Natural killer cell treated with Interleukin-12 subunit alpha and Interleukin-12 subunit beta and Interleukin-15 and Interleukin-18, amount 100 ng/mL, for 72 hours (primary cell): ENCODE data around the gene ARID1A. TPM values are rescaled to one million over a fixed set of nuclear protein-coding genes. Genes with fewer than 3 reads are reported as not detected.
"Not testable (repeated sequence)": the region's sequence is repeated elsewhere in the genome, so short reads cannot be mapped to it uniquely, and the experiment has no call there.

Source experiments
- ATAC-seq, 2 donors: fragments of 150-1000 bp; cut with Tn5 transposase in 1 of 2; sonication (Bioruptor Pico), chemical (Tn5 transposase) in 1 of 2; 2 replicates each; pipeline ENCODE4 v1.10.0; 2021
- DNase-seq: peaks from one replicate; pipeline ENCODE4 v3.0.0; 2022; ENCODE audit warnings: low spot score
- H3K27ac Mint-ChIP-seq, 2 donors: 1 replicate in 1 of 2; 2 replicates in 1 of 2; pipeline ENCODE4 v1.8.0; 2022; ENCODE audit warnings: mixed read lengths in 2 of 2, mild to moderate bottlenecking in 1 of 2, moderate library complexity in 1 of 2
- H3K27me3 Mint-ChIP-seq, 2 donors: 1 replicate in 1 of 2; 2 replicates in 1 of 2; pipeline ENCODE4 v1.8.0; 2022; ENCODE audit warnings: mixed read lengths in 2 of 2
- H3K36me3 Mint-ChIP-seq: one replicate; pipeline ENCODE4 v1.8.0; 2022; ENCODE audit warnings: mixed read lengths
- H3K4me1 Mint-ChIP-seq, 2 donors: 1 replicate in 1 of 2; 2 replicates in 1 of 2; pipeline ENCODE4 v1.8.0; 2022; ENCODE audit warnings: low read depth in 2 of 2, mixed read lengths in 2 of 2, mild to moderate bottlenecking in 1 of 2
- H3K4me3 Mint-ChIP-seq: one replicate; pipeline ENCODE4 v1.8.0; 2022; ENCODE audit warnings: mixed read lengths
- H3K9me3 Mint-ChIP-seq: 2 replicates; pipeline ENCODE4 v1.8.0; 2022; ENCODE audit warnings: mixed read lengths
- total RNA-seq, 2 donors: library from RNA; stranded (reverse); gene quantifications; one replicate each; pipeline ENCODE4 v1.2.3, GENCODE V29; 2022

ARID1A gene
- total RNA-seq, 2 donors from 2014 or later: 132 to 196 TPM

DNA sequence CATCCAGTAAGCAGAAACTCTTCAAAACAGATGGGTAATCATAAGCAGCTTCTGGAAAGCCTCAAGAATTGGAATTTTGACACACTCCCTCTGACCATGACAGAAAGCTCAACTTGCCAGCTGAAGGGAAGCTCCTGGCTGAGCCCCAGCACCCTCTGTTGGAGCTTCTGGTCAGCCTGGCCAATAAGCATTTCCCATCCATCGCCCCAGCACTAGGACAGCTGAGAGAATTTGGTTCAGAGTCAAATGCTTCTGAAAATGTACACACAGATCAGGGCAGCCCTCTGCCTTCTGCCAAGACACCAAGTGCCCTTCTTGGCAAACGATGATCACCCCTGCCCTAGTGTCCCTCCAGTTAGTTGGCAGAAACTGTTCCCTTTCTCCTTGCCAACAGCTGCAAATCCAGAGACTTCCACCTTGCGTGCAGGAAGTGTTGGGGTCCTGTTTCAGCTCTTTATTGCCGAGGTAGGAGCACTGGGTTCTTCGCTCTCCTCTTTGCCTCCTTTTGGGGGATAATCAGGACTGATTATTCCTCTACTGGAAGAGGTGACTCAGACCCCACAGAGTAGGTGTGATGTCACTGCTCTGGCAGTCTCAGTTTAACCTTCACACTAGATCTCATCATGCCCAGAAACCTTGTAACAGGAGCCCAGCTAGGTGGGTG is 103.8 kb downstream of the ARID1A start:
- peaks cover 15% of the 10 kb centered on the region for H3K36me3 Mint-ChIP-seq
- H3K4me1 Mint-ChIP-seq: peaks cover 35 to 45% of the 10 kb centered on the region in 2 donors
- ATAC-seq: peak; percentile 78 to 80
- no peak for DNase-seq
- H3K27me3 Mint-ChIP-seq: no peaks in the 10 kb centered on the region
- peak overlapping the region; percentile 94 to 98 for H3K27ac Mint-ChIP-seq
- H3K4me3 Mint-ChIP-seq: peak overlapping the region; percentile 77
- H3K9me3 Mint-ChIP-seq: peaks cover 2% of the 10 kb centered on the region

DNA sequence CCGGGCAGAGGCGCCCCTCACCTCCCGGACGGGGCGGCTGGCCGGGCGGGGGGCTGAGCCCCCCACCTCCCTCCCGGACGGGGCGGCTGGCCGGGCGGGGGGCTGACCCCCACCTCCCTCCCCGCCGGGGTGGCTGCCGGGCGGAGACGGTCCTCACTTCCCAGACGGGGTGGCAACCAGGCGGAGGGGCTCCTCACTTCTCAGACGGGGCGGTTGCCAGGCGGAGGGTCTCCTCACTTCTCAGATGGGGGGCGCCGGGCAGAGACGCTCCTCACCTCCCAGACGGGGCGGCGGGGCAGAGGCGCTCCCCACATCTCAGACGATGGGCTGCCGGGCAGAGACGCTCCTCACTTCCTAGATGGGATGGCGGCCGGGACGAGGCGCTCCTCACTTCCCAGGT is 108.1 kb downstream of the ARID1A start:
- not testable (repeated sequence) for H3K36me3 Mint-ChIP-seq, DNase-seq, H3K9me3 Mint-ChIP-seq, H3K27ac Mint-ChIP-seq, ATAC-seq, H3K4me3 Mint-ChIP-seq, H3K27me3 Mint-ChIP-seq
- H3K4me1 Mint-ChIP-seq: peaks cover 36 to 37% of the 10 kb centered on the region in 2 donors

DNA sequence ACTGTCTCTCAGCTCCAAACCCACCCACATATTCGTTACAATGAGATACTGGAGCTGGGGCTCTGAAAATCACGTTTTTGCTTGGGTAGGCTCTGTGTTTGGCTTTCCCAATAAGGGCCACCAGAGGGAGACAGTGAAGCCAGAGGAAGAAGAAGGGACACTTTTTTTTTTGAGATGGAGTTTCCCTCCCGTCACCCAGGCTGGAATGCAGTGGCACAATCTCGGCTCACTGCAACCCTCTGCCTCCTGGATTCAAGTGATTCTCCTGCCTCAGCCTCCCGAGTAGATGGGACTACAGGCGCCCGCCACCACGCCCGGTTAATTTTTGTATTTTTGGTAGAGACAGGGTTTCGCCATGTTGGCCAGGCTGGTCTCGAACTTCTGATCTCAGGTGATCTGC is 114.3 kb downstream of the ARID1A start:
- H3K9me3 Mint-ChIP-seq, H3K36me3 Mint-ChIP-seq, H3K27me3 Mint-ChIP-seq: not testable (repeated sequence)
- peak; percentile 67 to 85 for ATAC-seq
- Mint-ChIP-seq H3K27ac (peak overlapping the region; percentile 69 to 87), H3K4me3 (peak overlapping the region; percentile 57), H3K4me1 (peaks cover 25 to 28% of the 10 kb centered on the region in 2 donors)
- peak; percentile 78 for DNase-seq

- Mint-ChIP-seq H3K36me3 (no peaks in the 10 kb centered on the region), H3K4me3 (peak overlapping the region; percentile 57), H3K9me3 (no peaks in the 10 kb centered on the region), H3K27ac (peak overlapping the region; percentile 69 to 87), H3K4me1 (peaks cover 23 to 24% of the 10 kb centered on the region in 2 donors), H3K27me3 (no peaks in the 10 kb centered on the region)
- DNase-seq (no peak), ATAC-seq (peak; percentile 66 to 75)
Measured at GRCh38 chr1:26811057-26811456, 115.2 kb downstream of the ARID1A start.

GRCh38 chr1:26811708-26812107 is 115.9 kb downstream of the ARID1A start:
- peaks cover 23 to 24% of the 10 kb centered on the region in 2 donors for H3K4me1 Mint-ChIP-seq
- H3K9me3 Mint-ChIP-seq: no peaks in the 10 kb centered on the region
- DNase-seq (no peak), ATAC-seq (peak; percentile 60 to 78)
- peak overlapping the region; percentile 69 to 87 for H3K27ac Mint-ChIP-seq
- H3K36me3 Mint-ChIP-seq: no peaks in the 10 kb centered on the region
- no peaks in the 10 kb centered on the region for H3K27me3 Mint-ChIP-seq
- peak overlapping the region; percentile 57 for H3K4me3 Mint-ChIP-seq

- no peak for ATAC-seq
Measured at GRCh38 chr1:26814377-26814776, 118.6 kb downstream of the ARID1A start.

GRCh38 chr1:26814893-26815292 is 119.1 kb downstream of the ARID1A start:
- Mint-ChIP-seq H3K9me3 (no peaks in the 10 kb centered on the region), H3K36me3 (no peaks in the 10 kb centered on the region), H3K4me3 (no peak overlapping the region), H3K4me1 (peaks cover 20 to 24% of the 10 kb centered on the region in 2 donors), H3K27ac (no peak overlapping the region), H3K27me3 (no peaks in the 10 kb centered on the region)
- DNase-seq (no peak), ATAC-seq (no peak)

More at GRCh38 chr1:26814377-26814776, 118.6 kb downstream of the ARID1A start:
- Mint-ChIP-seq H3K4me3 (no peak overlapping the region), H3K4me1 (peaks cover 20 to 24% of the 10 kb centered on the region in 2 donors), H3K27me3 (no peaks in the 10 kb centered on the region), H3K36me3 (no peaks in the 10 kb centered on the region), H3K9me3 (no peaks in the 10 kb centered on the region), H3K27ac (no peak overlapping the region)
- DNase-seq: no peak

- DNase-seq (no peak), ATAC-seq (peak; percentile 81 to 84)
- Mint-ChIP-seq H3K9me3 (no peaks in the 10 kb centered on the region), H3K4me1 (peaks cover 8 to 13% of the 10 kb centered on the region in 2 donors), H3K27me3 (no peaks in the 10 kb centered on the region), H3K4me3 (peak overlapping the region; percentile 4), H3K36me3 (no peaks in the 10 kb centered on the region), H3K27ac (peak overlapping the region; percentile 14 to 83)
Measured at GRCh38 chr1:26820784-26821269, 125.0 kb downstream of the ARID1A start.

GRCh38 chr1:26822737-26823395 is 127.1 kb downstream of the ARID1A start:
- no peak for DNase-seq
- Mint-ChIP-seq H3K9me3 (no peaks in the 10 kb centered on the region), H3K27ac (peak overlapping the region in 1 of 2 donors; percentile 31), H3K27me3 (no peaks in the 10 kb centered on the region), H3K36me3 (peaks cover 7% of the 10 kb centered on the region), H3K4me3 (no peak overlapping the region), H3K4me1 (peaks cover 15 to 21% of the 10 kb centered on the region in 2 donors)
- ATAC-seq: no peak

DNA sequence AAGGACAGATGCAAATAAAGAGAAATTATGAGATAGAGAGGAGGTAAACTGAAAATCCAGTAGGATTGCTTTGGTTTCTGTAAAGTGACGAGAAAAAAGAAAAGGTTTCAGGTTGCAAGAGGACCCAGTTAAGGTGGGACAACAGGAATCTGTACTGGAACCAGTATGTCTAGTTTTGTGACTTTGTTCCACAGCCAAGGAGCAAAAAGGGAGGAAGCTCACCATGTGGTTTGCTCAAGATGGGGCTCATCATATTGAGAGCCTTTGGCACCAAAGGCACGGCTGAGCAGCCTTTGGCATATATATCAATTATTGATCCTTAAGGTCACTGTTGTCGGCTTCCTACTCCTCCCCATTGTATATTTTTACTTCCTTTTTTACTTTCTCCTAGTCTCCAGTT is 128.9 kb downstream of the ARID1A start:
- Mint-ChIP-seq H3K4me3 (no peak overlapping the region), H3K27me3 (no peaks in the 10 kb centered on the region), H3K4me1 (peaks cover 32 to 37% of the 10 kb centered on the region in 2 donors), H3K36me3 (peaks cover 8% of the 10 kb centered on the region), H3K9me3 (no peaks in the 10 kb centered on the region), H3K27ac (peak overlapping the region in 1 of 2 donors; percentile 86)
- ATAC-seq (no peak), DNase-seq (no peak)

GRCh38 chr1:26826261-26827105 is 130.7 kb downstream of the ARID1A start, which contains the start of gene ZDHHC18:
TSS of gene ZDHHC18 (plus strand) at chr1:26826688. CDS start at chr1:26826805, 117 bp downstream.
- peak within 1 kb of the TSS; percentile 96 for H3K4me3 Mint-ChIP-seq
- no peaks in the 10 kb centered on the region for H3K9me3 Mint-ChIP-seq
- peak within 1 kb of the TSS; percentile 99 for H3K27ac Mint-ChIP-seq
- DNase-seq (peak; percentile 85), ATAC-seq (peak; percentile 93 to 95)
- H3K4me1 Mint-ChIP-seq: peaks cover 38 to 42% of the 10 kb centered on the region in 2 donors
- H3K36me3 Mint-ChIP-seq: peaks cover 12% of the 10 kb centered on the region
- no peaks in the 10 kb centered on the region for H3K27me3 Mint-ChIP-seq

- Mint-ChIP-seq H3K4me3 (peak overlapping the region; percentile 96), H3K27me3 (no peaks in the 10 kb centered on the region), H3K4me1 (peaks cover 43 to 49% of the 10 kb centered on the region in 2 donors), H3K9me3 (no peaks in the 10 kb centered on the region), H3K36me3 (peaks cover 12% of the 10 kb centered on the region), H3K27ac (peak overlapping the region; percentile 99)
- ATAC-seq: no peak
- DNase-seq: no peak
Measured at GRCh38 chr1:26827106-26827604, 131.3 kb downstream of the ARID1A start.

DNA sequence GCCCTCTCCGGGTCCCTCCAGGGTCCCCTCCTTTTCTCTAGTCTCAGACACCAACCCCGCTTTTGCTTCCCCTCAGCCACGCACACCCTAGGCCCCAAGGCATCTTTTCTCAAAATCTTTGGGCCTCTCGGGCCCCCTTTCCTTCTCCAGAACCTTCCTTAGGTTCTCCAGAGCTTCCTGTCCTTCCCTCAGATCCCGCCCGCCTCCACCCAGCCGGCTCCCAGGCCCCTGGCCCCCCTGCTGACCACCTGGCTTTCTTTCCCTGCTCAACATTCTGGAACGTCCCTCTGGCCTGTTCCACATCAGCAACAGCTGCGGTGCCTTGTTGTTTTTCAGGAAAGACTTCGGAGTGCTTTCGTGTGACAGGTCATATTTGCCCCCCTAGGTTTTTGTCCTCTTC is 131.8 kb downstream of the ARID1A start:
- H3K4me3 Mint-ChIP-seq: peak overlapping the region; percentile 96
- H3K27ac Mint-ChIP-seq: peak overlapping the region; percentile 99
- H3K9me3 Mint-ChIP-seq: no peaks in the 10 kb centered on the region
- peaks cover 14% of the 10 kb centered on the region for H3K36me3 Mint-ChIP-seq
- H3K4me1 Mint-ChIP-seq: peaks cover 48 to 54% of the 10 kb centered on the region in 2 donors
- ATAC-seq (no peak), DNase-seq (no peak)
- H3K27me3 Mint-ChIP-seq: no peaks in the 10 kb centered on the region
